HCT116 (cell line): ENCODE measurements around the gene CD19. TPM values are rescaled to one million over a fixed set of nuclear protein-coding genes. Genes with fewer than 3 reads are reported as not detected.

Experiments used
- ATAC-seq: fragments of 200-7000 bp; cut with Tn5 transposase; 2 replicates; pipeline ENCODE4 v1.9.1; 2020; ENCODE audit warnings: mild to moderate bottlenecking, moderate library complexity
- BruUV-seq: library from RNA; stranded (reverse); fragments of 400-500 nt; replicated peaks from 2 replicates; lab custom pipeline; 2021; lab: Mats Ljungman, UMichigan
- CTCF ChIA-PET: fragments of 300-600 bp; sonication (Branson Sonifier 250); formaldehyde crosslinking; loops from one replicate; lab custom pipeline; 2021; ENCODE audit warnings: antibody characterized with exemption; lab: Charles Lee
- POLR2A ChIA-PET: fragments of 300-600, 350-600 bp; sonication (Branson Sonifier 250); formaldehyde crosslinking; loops from one replicate; lab custom pipeline; 2021; ENCODE audit warnings: antibody characterized with exemption; lab: Charles Lee
- RAD21 ChIA-PET, 2 experiments: fragments of 300-600 bp; sonication (Branson Sonifier 250); formaldehyde crosslinking; loops; one replicate each; lab custom pipeline; 2023; ENCODE audit warnings: low total read pairs in 2 of 2; ENCODE audit not compliant: uncharacterized antibody in 2 of 2, unreplicated experiment in 2 of 2, low non-redundant PET in 1 of 2; lab: Charles Lee
- DNase-seq: peaks from one replicate; pipeline ENCODE4 v3.0.0-alpha.2; 2010; ENCODE audit warnings: low read depth, low spot score
- H2AFZ ChIP-seq: fragments of 200-600 bp; shearing (Covaris generic), sonication (generic); 2 replicates; pipeline ENCODE4 v1.6.1; 2017; ENCODE audit warnings: low read depth, mixed run types, mixed read lengths, antibody characterized with exemption, low read length; ENCODE audit not compliant: poor library complexity, severe bottlenecking
- H3K27ac ChIP-seq: 2 replicates; pipeline ENCODE4 v1.5.1; 2012; ENCODE audit warnings: low read depth, low read length
- H3K27me3 ChIP-seq: fragments of 200-600 bp; sonication (generic); 2 replicates; pipeline ENCODE4 v1.6.1; 2016; ENCODE audit warnings: mixed run types, low read length, mixed read lengths; ENCODE audit not compliant: insufficient read depth
- H3K36me3 ChIP-seq, 2 experiments: fragments of 200-500 bp in 1 of 2; fragments of 200-600 bp in 1 of 2; sonication (Bioruptor generic) in 1 of 2; sonication (generic) in 1 of 2; 2 replicates each; pipeline versions ENCODE4 v1.5.1 to v1.6.1; 2014 to 2016; ENCODE audit warnings: low read length in 2 of 2, inconsistent platforms in 1 of 2, mixed read lengths in 1 of 2, mixed run types in 1 of 2; ENCODE audit not compliant: insufficient read depth in 2 of 2, control insufficient read depth in 1 of 2
- H3K4me1 ChIP-seq, 2 experiments: fragments of 200-600 bp in 1 of 2; sonication (generic) in 1 of 2; 2 replicates each; pipeline versions ENCODE4 v1.5.1 to v1.6.1; 2012 to 2017; ENCODE audit warnings: low read length in 2 of 2, inconsistent platforms in 1 of 2, mild to moderate bottlenecking in 1 of 2, mixed read lengths in 1 of 2, mixed run types in 1 of 2, moderate library complexity in 1 of 2; ENCODE audit not compliant: insufficient read depth in 2 of 2, control insufficient read depth in 1 of 2
- H3K4me2 ChIP-seq: fragments of 200-600 bp; sonication (generic); 2 replicates; pipeline ENCODE4 v1.6.1; 2017; ENCODE audit warnings: mixed run types, low read length, mixed read lengths
- H3K4me3 ChIP-seq, 2 experiments: fragments of 200-600 bp in 1 of 2; sonication (generic) in 1 of 2; replicated peaks in 1 of 2; 2 replicates each; pipeline ENCODE4 v1.5.1; 2011 to 2016; ENCODE audit warnings: low read length in 2 of 2, control low read depth in 1 of 2, low read depth in 1 of 2, mild to moderate bottlenecking in 1 of 2, mixed read lengths in 1 of 2, mixed run types in 1 of 2
- H3K79me2 ChIP-seq: fragments of 200-600 bp; sonication (generic); 2 replicates; pipeline ENCODE4 v1.6.1; 2017; ENCODE audit warnings: mild to moderate bottlenecking, mixed run types, low read length, moderate library complexity, mixed read lengths; ENCODE audit not compliant: insufficient read depth
- H3K9ac ChIP-seq: fragments of 200-600 bp; sonication (generic); 2 replicates; pipeline ENCODE4 v1.6.1; 2016; ENCODE audit warnings: low read length, mixed read lengths
- H3K9me2 ChIP-seq: fragments of 200-600 bp; sonication (generic), shearing (Covaris generic); 2 replicates; pipeline ENCODE4 v1.6.1; 2017; ENCODE audit warnings: mixed run types, mild to moderate bottlenecking, moderate library complexity; ENCODE audit not compliant: insufficient read depth
- H3K9me3 ChIP-seq, 2 experiments: fragments of 200-500 bp in 1 of 2; fragments of 200-600 bp in 1 of 2; sonication (Bioruptor generic) in 1 of 2; sonication (generic) in 1 of 2; 2 replicates each; pipeline ENCODE4 v1.6.1; 2014 to 2017; ENCODE audit warnings: low read length in 2 of 2, mixed read lengths in 2 of 2, inconsistent platforms in 1 of 2, low read depth in 1 of 2, mild to moderate bottlenecking in 1 of 2, mixed run types in 1 of 2, moderate library complexity in 1 of 2; ENCODE audit not compliant: control insufficient read depth in 1 of 2, insufficient read depth in 1 of 2
- H4K20me1 ChIP-seq: fragments of 200-600 bp; sonication (generic), shearing (Covaris generic); 2 replicates; pipeline ENCODE4 v1.6.1; 2017; ENCODE audit warnings: mixed run types, mild to moderate bottlenecking, moderate library complexity; ENCODE audit not compliant: insufficient read depth
- CTCF ChIP-seq, 3 experiments: fragments of 200-600 bp in 1 of 3; sonication (generic) in 1 of 3; IDR thresholded peaks in 2 of 3; conservative IDR thresholded peaks in 1 of 3; 2 replicates each; pipeline ENCODE4 v1.5.1; 2012 to 2017; ENCODE audit warnings: low read depth in 2 of 3, low read length in 2 of 3, antibody characterized with exemption in 1 of 3, borderline replicate concordance in 1 of 3, control low read depth in 1 of 3, mild to moderate bottlenecking in 1 of 3, mixed read lengths in 1 of 3, mixed run types in 1 of 3, moderate library complexity in 1 of 3; ENCODE audit not compliant: insufficient read depth in 1 of 3
- EGR1 ChIP-seq: IDR thresholded peaks from 2 replicates; pipeline ENCODE4 v1.6.1; 2012; ENCODE audit warnings: low read depth
- FOSL1 ChIP-seq: IDR thresholded peaks from 2 replicates; pipeline ENCODE4 v1.6.1; 2012; ENCODE audit warnings: low read depth
- JUND ChIP-seq: IDR thresholded peaks from 2 replicates; pipeline ENCODE4 v1.6.1; 2012
- MAX ChIP-seq: IDR thresholded peaks from 2 replicates; pipeline ENCODE4 v1.6.1; 2012
- POLR2A ChIP-seq: IDR thresholded peaks from 2 replicates; pipeline ENCODE4 v1.7.0; 2011; ENCODE audit warnings: borderline replicate concordance; ENCODE audit not compliant: insufficient read depth, insufficient read length; ENCODE audit errors: extremely low read depth
- POLR2AphosphoS5 ChIP-seq: IDR thresholded peaks from 2 replicates; pipeline ENCODE4 v1.6.1; 2011; ENCODE audit warnings: mild to moderate bottlenecking, low read depth, low read length, moderate library complexity
- RAD21 ChIP-seq: IDR thresholded peaks from 2 replicates; pipeline ENCODE4 v1.6.1; 2012; ENCODE audit warnings: low read depth, mild to moderate bottlenecking
- SP1 ChIP-seq: IDR thresholded peaks from 2 replicates; pipeline ENCODE4 v1.6.1; 2012; ENCODE audit warnings: low read depth
- TCF7L2 ChIP-seq: IDR thresholded peaks from 2 replicates; pipeline ENCODE4 v1.7.0; 2011; ENCODE audit warnings: borderline replicate concordance, inconsistent platforms; ENCODE audit not compliant: insufficient read depth, insufficient read length; ENCODE audit errors: extremely low read depth
- ZFX ChIP-seq: fragments of 450-650 bp; IDR thresholded peaks from 2 replicates; pipeline ENCODE4 v1.6.1; 2017
- ZNF274 ChIP-seq: fragments of 200-500 bp; sonication (Bioruptor generic); IDR thresholded peaks from 2 replicates; pipeline ENCODE4 v1.6.1; 2014; ENCODE audit warnings: mild to moderate bottlenecking, low read depth, low read length, inconsistent platforms
- intact Hi-C: fragments of 100-400 bp; cut with micrococcal nuclease; formaldehyde crosslinking; loops from 2 replicates; pipeline ENCODE4 v1.10.0; 2022
- total RNA-seq: library from RNA; stranded (reverse); gene quantifications from one replicate; pipeline ENCODE4 v1.2.1, GENCODE V29; 2021; ENCODE audit not compliant: unreplicated experiment
- TF ChIP-seq, protein P1 (sequence below): IDR thresholded peaks from 2 replicates; pipeline ENCODE4 v1.6.1; 2012
- TF ChIP-seq, protein P2 (sequence below): IDR thresholded peaks from 2 replicates; pipeline ENCODE4 v1.6.1; 2011; ENCODE audit warnings: mild to moderate bottlenecking, low read length, moderate library complexity; ENCODE audit not compliant: insufficient replicate concordance; ENCODE audit errors: extremely low read depth
- TF ChIP-seq, protein P3 (sequence below): IDR thresholded peaks from 2 replicates; pipeline ENCODE4 v1.6.1; 2012; ENCODE audit warnings: low read depth

Gene CD19
- total RNA-seq, 1 experiment from 2014 or later = 0.27 TPM

GRCh38 chr16:28904828-28905227, 26.9 kb upstream of the CD19 start (continued):
- TF ChIP-seq SP1 = no peak
- TF ChIP-seq RAD21 = no peak
- TF ChIP-seq EGR1 = no peak
- TF ChIP-seq MAX = no peak
- no peak for TF ChIP-seq POLR2A

GRCh38 chr16:28905229-28905754, 26.5 kb upstream of the CD19 start:
- no peak for ATAC-seq
- CTCF ChIA-PET = no interaction called here

More at GRCh38 chr16:28905229-28905754, 26.5 kb upstream of the CD19 start:
- no peak for DNase-seq
- no peak for TF ChIP-seq RAD21
- no peak for TF ChIP-seq ZNF274
- TF ChIP-seq SP1 = no peak
- TF ChIP-seq JUND = no peak
- TF ChIP-seq POLR2AphosphoS5 = no peak
- no peak for TF ChIP-seq ZFX
- no peak for TF ChIP-seq CTCF (IDR thresholded peaks at IDR 0.05 in 2 of 3, conservative IDR thresholded peaks at IDR 0.05 in 1 of 3; ENCODE audit: borderline replicate concordance in 1 of 3, insufficient read depth in 1 of 3, low read depth in 2 of 3, low read length in 2 of 3)
- no peak for TF ChIP-seq FOSL1
- TF ChIP-seq, protein P1, sequence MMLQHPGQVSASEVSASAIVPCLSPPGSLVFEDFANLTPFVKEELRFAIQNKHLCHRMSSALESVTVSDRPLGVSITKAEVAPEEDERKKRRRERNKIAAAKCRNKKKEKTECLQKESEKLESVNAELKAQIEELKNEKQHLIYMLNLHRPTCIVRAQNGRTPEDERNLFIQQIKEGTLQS = no peak
- TF ChIP-seq, protein P2, sequence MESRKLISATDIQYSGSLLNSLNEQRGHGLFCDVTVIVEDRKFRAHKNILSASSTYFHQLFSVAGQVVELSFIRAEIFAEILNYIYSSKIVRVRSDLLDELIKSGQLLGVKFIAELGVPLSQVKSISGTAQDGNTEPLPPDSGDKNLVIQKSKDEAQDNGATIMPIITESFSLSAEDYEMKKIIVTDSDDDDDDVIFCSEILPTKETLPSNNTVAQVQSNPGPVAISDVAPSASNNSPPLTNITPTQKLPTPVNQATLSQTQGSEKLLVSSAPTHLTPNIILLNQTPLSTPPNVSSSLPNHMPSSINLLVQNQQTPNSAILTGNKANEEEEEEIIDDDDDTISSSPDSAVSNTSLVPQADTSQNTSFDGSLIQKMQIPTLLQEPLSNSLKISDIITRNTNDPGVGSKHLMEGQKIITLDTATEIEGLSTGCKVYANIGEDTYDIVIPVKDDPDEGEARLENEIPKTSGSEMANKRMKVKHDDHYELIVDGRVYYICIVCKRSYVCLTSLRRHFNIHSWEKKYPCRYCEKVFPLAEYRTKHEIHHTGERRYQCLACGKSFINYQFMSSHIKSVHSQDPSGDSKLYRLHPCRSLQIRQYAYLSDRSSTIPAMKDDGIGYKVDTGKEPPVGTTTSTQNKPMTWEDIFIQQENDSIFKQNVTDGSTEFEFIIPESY = no peak
- TF ChIP-seq, protein P3, sequence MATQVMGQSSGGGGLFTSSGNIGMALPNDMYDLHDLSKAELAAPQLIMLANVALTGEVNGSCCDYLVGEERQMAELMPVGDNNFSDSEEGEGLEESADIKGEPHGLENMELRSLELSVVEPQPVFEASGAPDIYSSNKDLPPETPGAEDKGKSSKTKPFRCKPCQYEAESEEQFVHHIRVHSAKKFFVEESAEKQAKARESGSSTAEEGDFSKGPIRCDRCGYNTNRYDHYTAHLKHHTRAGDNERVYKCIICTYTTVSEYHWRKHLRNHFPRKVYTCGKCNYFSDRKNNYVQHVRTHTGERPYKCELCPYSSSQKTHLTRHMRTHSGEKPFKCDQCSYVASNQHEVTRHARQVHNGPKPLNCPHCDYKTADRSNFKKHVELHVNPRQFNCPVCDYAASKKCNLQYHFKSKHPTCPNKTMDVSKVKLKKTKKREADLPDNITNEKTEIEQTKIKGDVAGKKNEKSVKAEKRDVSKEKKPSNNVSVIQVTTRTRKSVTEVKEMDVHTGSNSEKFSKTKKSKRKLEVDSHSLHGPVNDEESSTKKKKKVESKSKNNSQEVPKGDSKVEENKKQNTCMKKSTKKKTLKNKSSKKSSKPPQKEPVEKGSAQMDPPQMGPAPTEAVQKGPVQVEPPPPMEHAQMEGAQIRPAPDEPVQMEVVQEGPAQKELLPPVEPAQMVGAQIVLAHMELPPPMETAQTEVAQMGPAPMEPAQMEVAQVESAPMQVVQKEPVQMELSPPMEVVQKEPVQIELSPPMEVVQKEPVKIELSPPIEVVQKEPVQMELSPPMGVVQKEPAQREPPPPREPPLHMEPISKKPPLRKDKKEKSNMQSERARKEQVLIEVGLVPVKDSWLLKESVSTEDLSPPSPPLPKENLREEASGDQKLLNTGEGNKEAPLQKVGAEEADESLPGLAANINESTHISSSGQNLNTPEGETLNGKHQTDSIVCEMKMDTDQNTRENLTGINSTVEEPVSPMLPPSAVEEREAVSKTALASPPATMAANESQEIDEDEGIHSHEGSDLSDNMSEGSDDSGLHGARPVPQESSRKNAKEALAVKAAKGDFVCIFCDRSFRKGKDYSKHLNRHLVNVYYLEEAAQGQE = no peak
- TF ChIP-seq TCF7L2 = no peak
- Histone ChIP-seq H3K4me2 (no peak overlapping the region), H3K9me3 (no peaks in the 10 kb centered on the region), H3K27ac (no peak overlapping the region), H3K4me1 (peaks cover 5% of the 10 kb centered on the region in 2 experiments), H3K9me2 (no peaks in the 10 kb centered on the region), H3K9ac (no peak overlapping the region), H3K4me3 (no peak overlapping the region), H3K27me3 (no peaks in the 10 kb centered on the region), H4K20me1 (no peaks in the 10 kb centered on the region), H3K36me3 (no peaks in the 10 kb centered on the region), H2AFZ (no peak overlapping the region), H3K79me2 (no peaks in the 10 kb centered on the region)
- RAD21 ChIA-PET = no interaction called here
- intact Hi-C loops = no loop called here
- BruUV-seq = no TSS peak
- POLR2A ChIA-PET = no interaction called here
